HG03469 (cell line): ENCODE results near the gene CLNK.

ENCODE experiments used
- ATAC-seq: cut with Tn5 transposase; IDR thresholded peaks from one replicate; pipeline ENCODE4 v1.9.1; 2021; ENCODE audit warnings: mild to moderate bottlenecking, moderate library complexity, moderate number of reproducible peaks; ENCODE audit not compliant: unreplicated experiment

CLNK gene

GRCh38 chr4:10684631-10685030 lies at the start of gene CLNK:
Gene CLNK, minus strand, starts transcription at chr4:10684768. Its CDS starts 16,899 bp downstream, at chr4:10667869.
- peak; percentile 85 for ATAC-seq

GRCh38 chr4:10733481-10734062 lies 49.0 kb upstream of the CLNK start:
- no peak for ATAC-seq

GRCh38 chr4:10732914-10733415 lies 48.4 kb upstream of the CLNK start:
- no peak for ATAC-seq

- no peak for ATAC-seq
These were observed 47.8 kb upstream of the CLNK start for GRCh38 chr4:10732235-10732913.

GRCh38 chr4:10731690-10732089 lies 47.1 kb upstream of the CLNK start:
- no peak for ATAC-seq

GRCh38 chr4:10731162-10731561 lies 46.6 kb upstream of the CLNK start:
- ATAC-seq: no peak

GRCh38 chr4:10730590-10730989 lies 46.0 kb upstream of the CLNK start:
- peak; percentile 46 for ATAC-seq

GRCh38 chr4:10730019-10730418 lies 45.5 kb upstream of the CLNK start:
- peak; percentile 26 for ATAC-seq

GRCh38 chr4:10729366-10729765 lies 44.8 kb upstream of the CLNK start:
- no peak for ATAC-seq

- ATAC-seq: no peak
These were observed 43.4 kb upstream of the CLNK start for GRCh38 chr4:10728016-10728415.

- ATAC-seq: no peak
These were observed 42.7 kb upstream of the CLNK start for GRCh38 chr4:10727140-10727880.

- peak; percentile 94 for ATAC-seq
These were observed 38.4 kb upstream of the CLNK start for GRCh38 chr4:10722957-10723356.

- no peak for ATAC-seq
These were observed 37.0 kb upstream of the CLNK start for GRCh38 chr4:10721616-10722015.

- ATAC-seq: no peak
These were observed 31.6 kb upstream of the CLNK start for GRCh38 chr4:10716163-10716562.

- no peak for ATAC-seq
These were observed 31.1 kb upstream of the CLNK start for GRCh38 chr4:10715696-10716095.

GRCh38 chr4:10715135-10715534 lies 30.6 kb upstream of the CLNK start:
- ATAC-seq: no peak

- ATAC-seq: no peak
These were observed 29.0 kb upstream of the CLNK start for GRCh38 chr4:10713591-10713990.

GRCh38 chr4:10706236-10706635 lies 21.7 kb upstream of the CLNK start:
- ATAC-seq: no peak

- no peak for ATAC-seq
These were observed 19.9 kb upstream of the CLNK start for GRCh38 chr4:10704430-10704810.

GRCh38 chr4:10703766-10704429 lies 19.3 kb upstream of the CLNK start:
- ATAC-seq: no peak

- no peak for ATAC-seq
These were observed 18.6 kb upstream of the CLNK start for GRCh38 chr4:10703156-10703555.
